Stimulated activated naive CD8-positive, alpha-beta T cell treated with anti-CD3 and anti-CD28 coated beads, Interleukin-15, amount 100 ng/mL, for 72 hours (primary cell): ENCODE measurements around the gene SLAIN2.

Source experiments
- ATAC-seq: fragments of 150-1000 bp; cut with Tn5 transposase; 2 replicates; pipeline ENCODE4 v1.10.0; 2021; ENCODE audit warnings: mild to moderate bottlenecking, moderate library complexity
- DNase-seq, 2 donors: peaks; one replicate each; pipeline ENCODE4 v3.0.0; 2021 to 2022
- H3K27ac Mint-ChIP-seq, 2 donors: one replicate each; pipeline ENCODE4 v1.8.0; 2022; ENCODE audit warnings: mild to moderate bottlenecking in 2 of 2, mixed read lengths in 2 of 2, moderate library complexity in 2 of 2
- H3K27me3 Mint-ChIP-seq: one replicate; pipeline ENCODE4 v1.8.0; 2022; ENCODE audit warnings: mixed read lengths
- H3K4me1 Mint-ChIP-seq: one replicate; pipeline ENCODE4 v1.8.0; 2022; ENCODE audit warnings: mild to moderate bottlenecking, mixed read lengths
- H3K4me3 Mint-ChIP-seq, 2 donors: one replicate each; pipeline ENCODE4 v1.8.0; 2022; ENCODE audit warnings: mild to moderate bottlenecking in 2 of 2, mixed read lengths in 2 of 2, moderate library complexity in 1 of 2
- H3K9me3 Mint-ChIP-seq, 2 donors: one replicate each; pipeline ENCODE4 v1.8.0; 2022; ENCODE audit warnings: mixed read lengths in 2 of 2

Gene SLAIN2

DNA sequence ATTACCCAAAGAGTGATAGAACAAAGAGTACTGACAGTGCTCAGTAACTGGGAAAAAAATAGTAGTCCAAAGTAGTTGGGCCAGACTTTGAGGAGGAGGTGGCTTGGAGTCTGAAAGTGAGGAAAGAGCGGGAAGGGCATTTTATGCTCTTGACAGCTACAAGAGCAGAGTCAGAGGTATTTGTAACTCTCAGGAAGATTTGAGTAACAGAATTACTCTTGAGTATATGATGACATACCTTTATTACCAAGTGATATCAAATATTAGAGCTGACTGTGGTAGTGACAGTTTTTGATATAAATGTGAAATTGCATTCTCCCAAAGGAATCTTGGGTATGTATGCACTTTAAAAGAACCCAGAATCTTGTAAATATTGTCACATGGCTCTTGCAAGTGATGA is 2.2 kb downstream of the SLAIN2 start:
- peak overlapping the region in 1 of 2 donors; percentile 13 for H3K27ac Mint-ChIP-seq
- H3K4me1 Mint-ChIP-seq, result peaks cover 68% of the 10 kb centered on the region
- ATAC-seq (no peak), DNase-seq (no peak)
- H3K4me3 Mint-ChIP-seq, result peak overlapping the region; percentile 98 to 99
- H3K27me3 Mint-ChIP-seq, result no peaks in the 10 kb centered on the region
- no peaks in the 10 kb centered on the region for H3K9me3 Mint-ChIP-seq

DNA sequence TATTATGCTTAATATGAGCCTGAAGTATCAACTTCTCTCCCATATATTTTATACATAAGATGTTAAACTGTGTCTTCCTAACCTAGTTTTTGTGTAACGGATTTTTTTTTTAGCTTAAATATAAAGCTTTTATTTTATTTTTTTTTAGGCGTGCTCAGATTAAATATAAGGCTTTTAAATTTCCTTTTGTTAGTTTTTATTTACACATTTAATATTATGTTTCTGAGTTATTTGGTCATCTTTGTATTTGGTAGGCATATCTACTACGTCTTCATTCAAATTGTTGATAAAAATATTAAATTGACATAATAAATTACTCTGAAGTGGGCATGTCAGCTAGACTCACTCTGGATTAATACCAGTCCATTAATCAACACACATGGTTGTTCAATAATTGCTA is 4.2 kb downstream of the SLAIN2 start:
- ATAC-seq (no peak), DNase-seq (no peak)
- Mint-ChIP-seq H3K9me3 (no peaks in the 10 kb centered on the region), H3K27ac (no peak overlapping the region), H3K4me1 (peaks cover 64% of the 10 kb centered on the region), H3K27me3 (no peaks in the 10 kb centered on the region), H3K4me3 (no peak overlapping the region)

DNA sequence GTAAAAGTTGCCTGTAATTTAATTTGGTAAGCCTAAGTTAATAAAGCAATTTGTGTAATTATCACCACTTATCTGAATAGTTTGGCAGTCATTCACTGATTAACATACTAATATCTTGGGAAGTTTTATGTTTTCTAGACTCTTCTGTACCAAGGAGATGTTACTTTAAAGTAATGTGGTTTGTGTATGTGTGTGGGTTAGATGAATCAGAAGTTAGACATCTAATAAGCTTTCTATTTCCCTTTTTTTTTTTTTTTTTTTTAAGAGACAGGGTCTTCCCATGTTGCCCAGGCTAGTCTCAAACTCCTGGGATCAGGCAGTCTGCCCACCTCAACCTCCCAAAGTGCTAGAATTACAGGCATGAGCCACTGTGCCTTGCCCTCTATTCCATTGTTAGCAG is 5.3 kb downstream of the SLAIN2 start:
- no peaks in the 10 kb centered on the region for H3K27me3 Mint-ChIP-seq
- H3K4me1 Mint-ChIP-seq, result peaks cover 74% of the 10 kb centered on the region
- no peak for DNase-seq
- no peak overlapping the region for H3K27ac Mint-ChIP-seq
- H3K9me3 Mint-ChIP-seq, result peaks cover 0 to 2% of the 10 kb centered on the region in 2 donors
- no peak for ATAC-seq
- H3K4me3 Mint-ChIP-seq, result peak overlapping the region in 1 of 2 donors; percentile 18

DNA sequence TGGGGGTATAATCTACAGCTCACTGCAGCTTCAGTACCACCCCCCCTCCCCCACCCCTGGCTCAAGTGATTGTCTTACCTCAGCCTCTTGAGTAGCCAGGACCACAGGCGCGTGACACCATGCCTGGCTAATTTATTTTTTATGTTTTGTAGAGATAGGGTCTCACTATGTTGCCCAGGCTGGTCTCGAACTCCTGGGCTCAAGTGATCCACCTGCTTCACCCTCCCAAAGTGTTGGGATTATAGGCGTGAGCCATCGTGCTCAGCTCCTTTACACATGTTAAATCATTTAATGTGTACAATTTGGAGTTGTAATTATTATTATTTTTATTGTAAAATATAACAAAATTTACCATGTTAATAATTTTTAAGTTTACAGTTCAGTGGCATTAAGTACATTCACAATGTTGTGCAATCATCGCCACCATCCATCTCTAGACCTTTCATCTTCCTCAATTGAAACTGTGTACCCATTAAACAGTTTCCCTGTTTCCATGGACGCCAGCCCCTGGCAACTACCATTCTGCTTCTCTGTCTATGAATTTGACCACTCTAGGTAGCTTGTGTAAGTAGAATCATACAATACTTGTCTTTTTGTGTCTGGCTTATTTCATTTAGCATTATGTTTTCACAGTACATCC is 6.1 kb downstream of the SLAIN2 start:
- no peak for DNase-seq
- H3K9me3 Mint-ChIP-seq, result peaks cover 0 to 7% of the 10 kb centered on the region in 2 donors
- H3K27me3 Mint-ChIP-seq, result no peaks in the 10 kb centered on the region
- no peak for ATAC-seq
- H3K4me1 Mint-ChIP-seq, result peaks cover 78% of the 10 kb centered on the region
- H3K27ac Mint-ChIP-seq, result no peak overlapping the region
- no peak overlapping the region for H3K4me3 Mint-ChIP-seq

DNA sequence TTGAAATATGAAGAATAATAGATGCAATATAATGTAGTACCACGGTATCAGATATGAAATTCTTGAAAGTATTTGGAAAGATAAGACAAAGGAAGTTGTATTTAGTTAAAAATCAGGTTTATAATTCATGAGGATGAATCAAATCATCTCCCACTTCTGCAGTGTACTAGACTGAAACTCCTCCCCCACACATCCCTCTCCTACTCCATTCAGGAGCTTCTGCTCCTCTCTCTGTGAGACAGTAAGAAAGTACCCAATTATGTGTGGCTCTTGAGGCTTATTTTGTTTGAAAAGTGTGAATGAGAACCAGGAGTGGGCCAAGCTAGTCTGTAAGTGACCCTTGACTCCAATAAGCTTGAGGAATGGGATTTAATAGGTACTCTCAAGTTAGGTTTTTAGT is 9.5 kb downstream of the SLAIN2 start:
- H3K9me3 Mint-ChIP-seq, result peaks cover 4 to 7% of the 10 kb centered on the region in 2 donors

DNA sequence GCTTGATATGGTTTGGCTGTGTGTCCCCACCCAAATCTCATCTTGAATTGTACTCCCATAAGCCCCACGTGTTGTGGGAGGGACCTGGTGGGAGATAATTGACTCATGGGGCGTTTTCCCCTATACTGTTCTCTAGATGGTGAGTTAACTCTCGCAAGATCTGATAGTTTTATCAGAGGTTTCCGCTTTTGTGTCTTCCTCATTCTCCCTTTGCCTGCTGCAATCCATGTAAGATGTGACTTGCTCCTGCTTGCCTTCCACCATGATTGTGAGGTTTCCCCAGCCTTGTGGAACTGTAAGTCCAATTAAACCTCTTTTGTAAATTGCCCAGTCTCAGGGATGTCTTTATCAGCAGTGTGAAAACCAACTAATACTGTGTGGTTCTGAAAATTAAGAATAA is 11.5 kb downstream of the SLAIN2 start:
- DNase-seq (no peak), ATAC-seq (no peak)
- Mint-ChIP-seq H3K4me3 (no peak overlapping the region), H3K27ac (no peak overlapping the region), H3K9me3 (peaks cover 4 to 7% of the 10 kb centered on the region in 2 donors), H3K4me1 (peaks cover 45% of the 10 kb centered on the region), H3K27me3 (no peaks in the 10 kb centered on the region)

More for the DNA sequence above, 9.5 kb downstream of the SLAIN2 start:
- H3K4me3 Mint-ChIP-seq, result peak overlapping the region in 1 of 2 donors; percentile 7
- ATAC-seq, result no peak
- no peak for DNase-seq
- H3K4me1 Mint-ChIP-seq, result peaks cover 64% of the 10 kb centered on the region
- no peaks in the 10 kb centered on the region for H3K27me3 Mint-ChIP-seq
- no peak overlapping the region for H3K27ac Mint-ChIP-seq

DNA sequence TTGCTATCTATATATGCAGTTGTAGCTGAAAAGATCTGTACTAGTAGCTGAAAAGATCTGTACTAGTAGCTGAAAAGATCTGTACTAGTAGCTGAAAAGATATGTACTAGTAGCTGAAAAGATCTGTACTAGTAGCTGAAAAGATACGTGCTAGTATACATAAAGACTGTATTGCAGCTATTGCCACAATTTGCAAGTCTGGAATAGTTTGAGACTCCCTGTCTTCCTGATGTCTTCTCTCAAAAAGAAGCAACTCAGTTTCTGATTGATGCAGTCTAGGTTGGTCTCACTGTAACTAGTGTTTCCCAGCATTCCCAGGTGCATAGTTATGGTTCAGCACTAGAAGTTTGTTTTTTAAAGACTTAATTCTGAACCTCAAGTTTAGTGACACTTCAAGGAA is 15.0 kb downstream of the SLAIN2 start:
- Mint-ChIP-seq H3K27ac (no peak overlapping the region), H3K27me3 (no peaks in the 10 kb centered on the region), H3K4me3 (no peak overlapping the region), H3K4me1 (peaks cover 32% of the 10 kb centered on the region), H3K9me3 (peaks cover 4 to 7% of the 10 kb centered on the region in 2 donors)
- ATAC-seq, result no peak
- DNase-seq, result no peak

DNA sequence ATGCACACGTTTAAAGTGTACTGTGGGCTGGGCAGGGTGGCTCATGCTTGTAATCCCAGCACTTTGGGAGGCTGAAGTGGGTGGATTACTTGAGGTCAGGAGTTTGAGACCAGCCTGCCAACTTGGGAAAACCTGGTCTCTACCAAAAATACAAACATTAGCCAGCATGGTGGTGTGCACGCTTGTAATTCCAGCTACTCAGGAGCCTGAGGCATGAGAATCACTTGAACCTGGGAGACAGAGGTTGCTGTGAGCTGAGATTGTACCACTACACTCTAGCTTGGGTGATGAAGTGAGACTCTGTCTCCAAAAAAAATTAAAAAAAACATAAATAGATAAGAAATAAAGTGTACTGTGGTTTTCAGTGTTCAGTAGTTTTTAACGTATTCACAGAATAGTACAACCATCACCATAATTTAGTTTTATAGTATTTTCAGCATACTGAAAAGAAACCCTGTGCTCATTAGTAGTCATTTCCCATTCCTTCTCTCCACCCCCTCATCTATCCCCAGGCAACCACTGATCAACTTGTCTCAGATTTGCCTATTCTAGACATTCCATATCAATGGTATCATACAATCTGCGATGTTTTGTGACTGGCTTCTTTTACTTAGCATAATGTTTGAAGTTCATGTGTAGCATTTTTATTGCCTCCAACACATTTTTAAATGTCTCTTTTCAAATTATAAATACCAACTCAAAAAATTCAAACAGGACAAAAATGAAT is 19.1 kb downstream of the SLAIN2 start:
- ATAC-seq (no peak), DNase-seq (no peak)
- H3K9me3 Mint-ChIP-seq, result no peaks in the 10 kb centered on the region
- peaks cover 16% of the 10 kb centered on the region for H3K4me1 Mint-ChIP-seq
- no peak overlapping the region for H3K27ac Mint-ChIP-seq
- H3K27me3 Mint-ChIP-seq, result no peaks in the 10 kb centered on the region
- H3K4me3 Mint-ChIP-seq, result no peak overlapping the region

DNA sequence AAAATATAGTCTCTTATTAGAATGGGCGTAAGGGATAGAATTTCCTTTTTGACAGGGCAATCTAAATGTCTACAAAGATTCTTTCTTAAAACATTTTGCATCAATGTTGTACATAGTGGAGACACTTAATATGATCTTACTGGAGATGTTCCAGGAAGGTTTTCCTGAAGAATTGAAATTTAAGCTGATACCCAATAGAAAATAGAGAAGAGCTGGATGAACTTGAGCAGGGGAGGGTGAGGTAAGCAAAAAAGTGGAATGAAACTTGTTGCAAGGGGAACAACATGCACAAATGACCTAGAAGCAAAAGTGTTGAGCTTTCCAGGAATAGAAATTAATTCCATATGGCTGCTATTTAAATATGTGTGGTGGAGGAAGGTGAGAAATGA is 19.7 kb downstream of the SLAIN2 start:
- peaks cover 20% of the 10 kb centered on the region for H3K4me1 Mint-ChIP-seq
- no peaks in the 10 kb centered on the region for H3K9me3 Mint-ChIP-seq
- peak overlapping the region in 1 of 2 donors; percentile 31 for H3K27ac Mint-ChIP-seq
- DNase-seq (no peak), ATAC-seq (no peak)
- H3K27me3 Mint-ChIP-seq, result no peaks in the 10 kb centered on the region
- no peak overlapping the region for H3K4me3 Mint-ChIP-seq

DNA sequence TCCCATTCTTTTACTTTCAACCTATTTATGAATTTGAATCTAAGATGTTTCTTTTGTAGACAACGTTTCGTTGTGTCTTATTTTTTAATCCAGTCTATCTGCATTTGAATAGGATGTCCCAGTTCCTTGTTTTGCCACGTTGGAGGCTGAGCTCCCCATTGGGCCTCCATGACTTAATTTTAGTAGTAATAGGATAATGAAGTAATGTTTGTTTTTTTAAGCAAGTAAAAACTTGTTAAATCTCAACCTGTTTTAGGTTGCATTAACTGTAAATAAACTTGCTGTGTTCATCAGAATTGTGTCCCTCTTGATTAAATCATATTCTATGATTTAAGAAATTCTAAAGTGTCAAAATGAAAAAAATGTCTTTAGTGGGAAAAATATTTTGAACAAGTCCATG is 25.3 kb downstream of the SLAIN2 start:
- H3K4me3 Mint-ChIP-seq, result no peak overlapping the region
- peaks cover 36% of the 10 kb centered on the region for H3K4me1 Mint-ChIP-seq

DNA sequence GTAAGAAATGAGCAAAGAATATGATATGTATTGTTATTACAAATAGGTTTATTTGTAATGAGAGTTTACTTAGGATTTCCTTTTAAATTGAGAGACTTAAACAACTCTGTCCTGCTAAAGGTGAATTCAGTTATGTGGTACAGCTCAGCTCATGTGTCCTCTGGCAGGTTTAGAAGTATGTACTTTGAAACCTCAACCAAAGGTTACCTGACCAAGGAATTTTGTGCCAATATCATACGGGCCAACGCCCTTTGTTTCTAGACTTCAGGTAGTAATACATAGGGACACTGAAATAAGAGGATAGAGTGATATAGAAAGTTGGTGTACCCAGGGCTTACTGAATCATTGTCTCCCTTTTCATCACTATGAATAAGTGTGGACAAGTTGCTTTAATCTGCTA is 25.7 kb downstream of the SLAIN2 start:
- ATAC-seq, result no peak
- H3K27me3 Mint-ChIP-seq, result no peaks in the 10 kb centered on the region
- H3K4me1 Mint-ChIP-seq, result peaks cover 36% of the 10 kb centered on the region
- no peaks in the 10 kb centered on the region for H3K9me3 Mint-ChIP-seq
- H3K4me3 Mint-ChIP-seq, result no peak overlapping the region
- peak overlapping the region in 1 of 2 donors; percentile 0 for H3K27ac Mint-ChIP-seq
- no peak for DNase-seq

More for the DNA sequence above, 25.3 kb downstream of the SLAIN2 start:
- DNase-seq, result no peak
- no peak for ATAC-seq
- Mint-ChIP-seq H3K9me3 (no peaks in the 10 kb centered on the region), H3K27ac (no peak overlapping the region), H3K27me3 (no peaks in the 10 kb centered on the region)

DNA sequence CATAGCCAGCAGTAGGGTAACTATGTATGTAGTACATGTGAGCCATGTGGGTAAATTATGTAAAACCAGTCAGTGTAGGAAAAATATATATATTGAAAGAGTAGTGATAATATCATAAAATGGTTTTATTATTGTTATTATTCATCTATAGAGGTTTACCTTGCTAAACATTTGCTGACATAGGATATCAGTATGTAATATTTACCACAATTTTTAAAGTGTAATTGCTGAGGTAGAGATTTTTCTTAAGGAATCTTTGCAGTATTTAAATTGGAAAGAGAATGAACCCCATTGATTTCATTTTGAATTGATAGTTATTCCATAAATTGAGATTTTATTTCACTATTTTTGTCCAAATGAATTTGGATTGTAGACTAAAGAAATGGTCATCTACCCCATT is 27.1 kb downstream of the SLAIN2 start:
- no peak for ATAC-seq
- peaks cover 39% of the 10 kb centered on the region for H3K4me1 Mint-ChIP-seq
- no peaks in the 10 kb centered on the region for H3K27me3 Mint-ChIP-seq
- no peak overlapping the region for H3K27ac Mint-ChIP-seq
- no peak overlapping the region for H3K4me3 Mint-ChIP-seq
- DNase-seq, result no peak
- H3K9me3 Mint-ChIP-seq, result no peaks in the 10 kb centered on the region

DNA sequence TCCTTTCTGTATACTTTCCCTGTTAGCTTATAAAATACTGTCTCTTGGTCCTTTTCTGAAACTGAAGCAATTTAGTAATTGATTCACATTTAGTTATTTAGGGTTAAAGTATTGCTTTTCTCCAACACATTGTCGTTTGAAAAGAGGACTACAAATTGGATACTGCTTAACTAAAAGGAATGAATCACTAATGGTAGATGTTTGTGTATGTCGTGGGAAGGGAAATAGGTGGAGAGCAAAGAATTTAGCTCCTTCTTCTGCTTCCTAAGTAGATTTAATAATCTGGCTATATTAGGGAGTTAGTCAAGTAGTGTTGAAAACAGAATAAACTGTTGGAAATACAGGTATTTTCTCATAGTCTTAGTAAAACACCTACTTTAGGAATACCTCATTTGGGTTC is 27.9 kb downstream of the SLAIN2 start:
- H3K4me1 Mint-ChIP-seq, result peaks cover 40% of the 10 kb centered on the region
- H3K4me3 Mint-ChIP-seq, result no peak overlapping the region
- H3K9me3 Mint-ChIP-seq, result no peaks in the 10 kb centered on the region
- no peaks in the 10 kb centered on the region for H3K27me3 Mint-ChIP-seq
- ATAC-seq, result no peak
- no peak for DNase-seq
- H3K27ac Mint-ChIP-seq, result no peak overlapping the region

DNA sequence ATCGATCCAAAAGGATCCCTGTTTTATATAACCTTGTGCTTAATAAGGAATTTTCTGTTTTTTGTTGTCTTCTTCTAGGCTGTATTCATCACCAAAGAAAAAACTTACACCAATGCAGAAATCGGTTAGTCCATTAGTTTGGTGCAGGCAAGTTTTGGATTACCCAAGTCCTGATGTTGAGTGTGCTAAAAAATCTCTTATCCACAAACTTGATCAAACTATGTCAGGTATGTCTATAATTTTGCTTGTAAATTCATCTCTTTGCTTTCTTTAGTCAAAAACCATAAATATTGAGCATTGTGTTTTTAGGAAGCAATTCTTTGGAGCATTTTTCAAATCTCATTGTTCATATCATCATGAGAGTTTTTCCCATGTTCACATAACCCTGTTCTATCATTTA is 28.4 kb downstream of the SLAIN2 start:
- ATAC-seq (no peak), DNase-seq (no peak)
- H3K4me3 Mint-ChIP-seq, result no peak overlapping the region
- no peak overlapping the region for H3K27ac Mint-ChIP-seq
- H3K27me3 Mint-ChIP-seq, result no peaks in the 10 kb centered on the region
- no peaks in the 10 kb centered on the region for H3K9me3 Mint-ChIP-seq
- H3K4me1 Mint-ChIP-seq, result peaks cover 40% of the 10 kb centered on the region

DNA sequence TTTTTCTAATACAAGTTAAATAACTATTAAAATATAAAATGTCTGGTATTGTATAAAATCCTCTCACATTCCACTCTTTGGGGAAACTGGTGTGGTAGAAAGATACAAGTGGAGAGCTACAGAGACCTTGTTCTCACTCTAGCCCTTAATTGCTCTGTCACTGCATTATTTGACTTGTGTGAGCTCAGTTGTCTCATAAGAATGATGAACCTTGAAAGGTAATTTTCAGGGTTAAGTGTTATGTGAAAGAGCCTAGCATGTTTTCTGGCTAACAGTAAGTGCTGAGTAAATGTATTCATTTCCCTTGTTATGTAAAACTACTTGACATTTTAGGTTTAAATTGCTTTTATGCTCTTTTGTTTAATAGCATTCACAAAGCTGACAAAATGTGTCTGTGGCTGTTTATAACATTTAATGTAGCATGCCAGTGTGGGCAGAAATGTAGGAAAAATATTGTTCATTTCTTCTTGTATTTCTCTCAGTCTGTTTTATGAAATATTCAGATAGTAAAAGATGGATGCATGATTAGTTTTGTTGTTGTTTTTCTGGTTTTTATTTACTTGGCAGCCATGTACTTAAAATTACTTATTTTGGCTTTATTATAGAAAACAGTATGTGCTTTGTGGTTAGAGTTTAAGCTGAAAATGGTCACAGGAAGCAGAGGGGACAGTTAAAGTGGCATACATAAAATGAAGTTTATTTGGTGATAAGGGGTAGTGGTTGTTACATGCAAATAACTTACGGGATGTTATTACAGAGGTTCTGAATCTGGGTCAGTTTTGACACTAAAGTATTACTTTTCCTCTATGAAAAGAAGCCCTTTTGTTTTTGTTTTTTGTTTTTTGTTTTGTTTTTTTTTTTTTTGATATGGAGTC is 29.2 kb downstream of the SLAIN2 start:
- no peak for DNase-seq
- Mint-ChIP-seq H3K9me3 (no peaks in the 10 kb centered on the region), H3K27ac (no peak overlapping the region), H3K4me3 (no peak overlapping the region), H3K27me3 (no peaks in the 10 kb centered on the region), H3K4me1 (peaks cover 44% of the 10 kb centered on the region)
- ATAC-seq, result no peak

DNA sequence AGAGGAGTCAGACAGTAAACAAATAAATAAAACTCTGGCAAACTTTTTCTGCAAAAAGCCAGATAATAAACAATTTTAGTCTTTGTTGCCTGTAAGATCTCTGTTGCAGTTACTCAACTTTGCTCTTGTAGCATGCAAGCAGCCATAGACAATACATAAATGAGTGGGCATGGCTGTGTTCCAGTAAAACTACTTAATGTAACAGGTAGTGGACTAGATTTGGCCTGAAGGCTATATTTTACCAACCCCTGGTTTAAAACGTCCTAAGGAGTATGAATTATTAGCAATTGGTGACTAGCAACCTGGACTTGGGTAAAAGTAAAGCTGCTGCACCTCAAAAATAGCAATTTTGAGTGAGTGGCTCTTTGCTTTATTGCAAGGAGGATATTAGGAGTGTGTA is 30.9 kb downstream of the SLAIN2 start:
- H3K4me3 Mint-ChIP-seq, result no peak overlapping the region
- no peak for ATAC-seq
- H3K9me3 Mint-ChIP-seq, result no peaks in the 10 kb centered on the region
- no peaks in the 10 kb centered on the region for H3K27me3 Mint-ChIP-seq
- H3K27ac Mint-ChIP-seq, result no peak overlapping the region
- DNase-seq, result no peak
- peaks cover 29% of the 10 kb centered on the region for H3K4me1 Mint-ChIP-seq
